B cell (primary cell): Measurements from ENCODE around the gene FDX1. TPM values are rescaled to one million over a fixed set of nuclear protein-coding genes. Genes with fewer than 3 reads are reported as not detected.
A peak's percentile ranks its signal among the peaks of the same experiment; 100 is the strongest.

Experiments used
- ATAC-seq: fragments of 200-7000 bp; cut with Tn5 transposase; one replicate; pipeline ENCODE4 v1.10.0; 2021; ENCODE audit warnings: low read depth, mild to moderate bottlenecking, moderate number of reproducible peaks, moderate library complexity
- CTCF ChIA-PET: fragments of 350-600 bp; sonication (Branson Sonifier 250); formaldehyde crosslinking; loops from one replicate; lab custom pipeline; 2021; ENCODE audit warnings: antibody characterized with exemption, inconsistent platforms; lab: Charles Lee
- POLR2A ChIA-PET: fragments of 350-600 bp; sonication (Branson Sonifier 250); formaldehyde crosslinking; loops from one replicate; lab custom pipeline; 2021; ENCODE audit warnings: antibody characterized with exemption; lab: Charles Lee
- DNase-seq: peaks from one replicate; pipeline ENCODE4 v3.0.0; 2013
- H2AFZ ChIP-seq: 2 replicates; pipeline ENCODE4 v1.6.1; 2012; ENCODE audit warnings: mild to moderate bottlenecking, low read depth, low read length; ENCODE audit not compliant: insufficient read depth, poor library complexity, severe bottlenecking
- H3K27ac ChIP-seq, 2 donors: 1 replicate in 1 of 2; 2 replicates in 1 of 2; pipeline ENCODE4 v1.5.1; 2012 to 2013; ENCODE audit warnings: low read length in 2 of 2, mild to moderate bottlenecking in 2 of 2, moderate library complexity in 1 of 2
- H3K27me3 ChIP-seq, 4 experiments: fragments of 200-600 bp in 1 of 4; sonication (generic) in 1 of 4; replicated peaks in 1 of 4; 1 replicate in 2 of 4; 2 replicates in 2 of 4; pipeline versions ENCODE4 v1.6.1 to v1.7.0; 2013 to 2016; ENCODE audit warnings: low read length in 3 of 4, mild to moderate bottlenecking in 2 of 4, mixed read lengths in 1 of 4, moderate library complexity in 1 of 4; ENCODE audit not compliant: insufficient read depth in 4 of 4, control insufficient read depth in 3 of 4; ENCODE audit errors: control extremely low read depth in 1 of 4
- H3K36me3 ChIP-seq, 2 experiments: replicated peaks in 1 of 2; 1 replicate in 1 of 2; 2 replicates in 1 of 2; pipeline versions ENCODE4 v1.6.1 to v1.7.1; 2013; ENCODE audit warnings: low read length in 1 of 2; ENCODE audit not compliant: insufficient read depth in 2 of 2, control insufficient read depth in 1 of 2; ENCODE audit errors: control extremely low read depth in 1 of 2, extremely low read depth in 1 of 2
- H3K4me1 ChIP-seq, 2 donors: fragments of 200-600 bp in 1 of 2; sonication (generic) in 1 of 2; 1 replicate in 1 of 2; 2 replicates in 1 of 2; pipeline versions ENCODE4 v1.5.1 to v1.6.1; 2013 to 2017; ENCODE audit warnings: low read length in 2 of 2; ENCODE audit not compliant: control insufficient read depth in 2 of 2, insufficient read depth in 2 of 2
- H3K4me2 ChIP-seq: replicated peaks from 2 replicates; pipeline ENCODE3; 2012; ENCODE audit warnings: mild to moderate bottlenecking, low read depth, low read length; ENCODE audit not compliant: poor library complexity, severe bottlenecking
- H3K4me3 ChIP-seq, 5 experiments: fragments of 200-600 bp in 1 of 5; sonication (generic) in 1 of 5; 1 replicate in 3 of 5; 2 replicates in 2 of 5; pipeline versions ENCODE4 v1.5.1 to v1.7.0; 2011 to 2016; ENCODE audit warnings: low read length in 4 of 5, mild to moderate bottlenecking in 4 of 5, low read depth in 2 of 5, control low read depth in 1 of 5, moderate library complexity in 1 of 5; ENCODE audit not compliant: insufficient read depth in 1 of 5; ENCODE audit errors: control extremely low read depth in 1 of 5, extremely low read depth in 1 of 5
- H3K79me2 ChIP-seq: fragments of 200-600 bp; sonication (generic); one replicate; pipeline ENCODE4 v1.6.0; 2016; ENCODE audit warnings: low read length; ENCODE audit not compliant: control insufficient read depth, insufficient read depth
- H3K9ac ChIP-seq: fragments of 200-600 bp; sonication (generic); 2 replicates; pipeline ENCODE4 v1.6.1; 2017; ENCODE audit warnings: mild to moderate bottlenecking, low read length, moderate library complexity
- H3K9me3 ChIP-seq, 3 donors: one replicate each; pipeline versions ENCODE4 v1.6.1 to v1.7.1; 2013; ENCODE audit warnings: low read length in 2 of 3; ENCODE audit not compliant: control insufficient read depth in 2 of 3, insufficient read depth in 1 of 3; ENCODE audit errors: control extremely low read depth in 1 of 3
- H4K20me1 ChIP-seq: 2 replicates; pipeline ENCODE4 v1.6.0; 2012; ENCODE audit warnings: mild to moderate bottlenecking, low read length; ENCODE audit not compliant: insufficient read depth, control insufficient read depth, poor library complexity, severe bottlenecking
- H3K27ac Mint-ChIP-seq: one replicate; pipeline ENCODE4 v1.8.0; 2021; ENCODE audit warnings: mixed read lengths
- H3K27me3 Mint-ChIP-seq: one replicate; pipeline ENCODE4 v1.8.0; 2021; ENCODE audit warnings: mixed read lengths
- H3K4me1 Mint-ChIP-seq: one replicate; pipeline ENCODE4 v1.8.0; 2021; ENCODE audit warnings: mixed read lengths
- H3K4me3 Mint-ChIP-seq: one replicate; pipeline ENCODE4 v1.8.0; 2021; ENCODE audit warnings: mixed read lengths
- H3K9me3 Mint-ChIP-seq: one replicate; pipeline ENCODE4 v1.8.0; 2022; ENCODE audit warnings: mixed read lengths; ENCODE audit not compliant: insufficient read depth
- CTCF ChIP-seq: fragments of 200-600 bp; IDR thresholded peaks from one replicate; pipeline ENCODE4 v1.8.0; 2022; ENCODE audit warnings: antibody characterized with exemption, mild to moderate bottlenecking
- EZH2 ChIP-seq: IDR thresholded peaks from 2 replicates; pipeline ENCODE4 v1.6.1; 2012; ENCODE audit warnings: borderline replicate concordance, low read depth, mild to moderate bottlenecking, moderate library complexity, low read length; ENCODE audit not compliant: insufficient read depth, poor library complexity, severe bottlenecking
- WGBS: methylation state at CpG from one replicate; pipeline ENCODE4 v1.1.5; 2013; ENCODE audit warnings: missing lambda C conversion rate; ENCODE audit not compliant: insufficient coverage; 5-methylcytosine and 5-hydroxymethylcytosine counted together
- intact Hi-C: fragments of 100-400 bp; cut with micrococcal nuclease; formaldehyde crosslinking; loops from one replicate; pipeline ENCODE4 v1.10.0; 2022
- polyA plus RNA-seq: library from polyadenylated mRNA; depleted of rRNA; stranded (reverse); fragments of >200 nt; gene quantifications from 2 replicates; pipeline ENCODE4 v1.2.3, GENCODE V29; 2012
- total RNA-seq, 2 donors: library from RNA; stranded (reverse); fragments of 120-200 nt in 1 of 2; gene quantifications; 1 replicate in 1 of 2; 2 replicates in 1 of 2; pipeline versions ENCODE4 v1.2.3 to v1.2.4, GENCODE V29; 2013 to 2022

Gene FDX1
- total and polyA plus RNA-seq, 2 donors (not counting 1 experiment from before 2014, with no cell fraction given): 3.5 to 11.2 TPM

GRCh38 chr11:110430267-110431050, 711 bp downstream of the FDX1 start:
- Mint-ChIP-seq H3K4me1 (peaks cover 40% of the 10 kb centered on the region), H3K27ac (peak overlapping the region; percentile 95), H3K27me3 (no peaks in the 10 kb centered on the region), H3K4me3 (peak overlapping the region; percentile 98), H3K9me3 (no peaks in the 10 kb centered on the region)
- Histone ChIP-seq H3K79me2 (peaks cover 53% of the 10 kb centered on the region), H3K4me1 (peaks cover 22 to 30% of the 10 kb centered on the region in 2 donors), H3K9me3 (no peaks in the 10 kb centered on the region), H3K4me3 (peak overlapping the region; percentile 74 to 91 (median 80)), H3K27me3 (no peaks in the 10 kb centered on the region), H3K36me3 (no peaks in the 10 kb centered on the region), H3K9ac (peak overlapping the region; percentile 92), H4K20me1 (peaks cover 37% of the 10 kb centered on the region), H3K27ac (peak overlapping the region; percentile 63 to 81), H3K4me2 (peak overlapping the region; percentile 97), H2AFZ (peak overlapping the region; percentile 91)
- DNase-seq: peak; percentile 52
- under 1% methylated on average over 51 of the region's 51 CpGs for whole genome bisulfite sequencing
- intact Hi-C loops: loop anchor here (1.0 to 10.0 kb wide), 4 partner anchors 135 to 1794 kb away; partner anchors contain the start of genes ARHGAP20 and PTS
- peak; percentile 40 for ATAC-seq
- TF ChIP-seq CTCF: peak; percentile 40
- no peak for TF ChIP-seq EZH2
- CTCF ChIA-PET: interaction anchor here (0.8 to 9.8 kb wide), 9 partner anchors 13 to 997 kb away, joined by 3 to 172 read pairs (median 6); partner anchors contain the start of gene RDX
- POLR2A ChIA-PET: interaction anchor here (0.7 kb wide), 1 partner anchor 173 kb away, joined by 3 read pairs; no protein-coding TSS in a partner anchor
